K562 (cell line): Measurements from ENCODE around the gene DNAH1. TPM values are rescaled to one million over a fixed set of nuclear protein-coding genes. Genes with fewer than 3 reads are reported as not detected.

Source experiments
- ATAC-seq: fragments of 200-7000 bp; cut with Tn5 transposase; 3 replicates; pipeline ENCODE4 v1.9.1; 2020; ENCODE audit warnings: moderate library complexity
- BruUV-seq: library from RNA; stranded (reverse); fragments of 400-500 nt; replicated peaks from 2 replicates; lab custom pipeline; 2021; lab: Mats Ljungman, UMichigan
- CTCF ChIA-PET: fragments of 300-600 bp; formaldehyde crosslinking; extraction: SDS; loops from one replicate; lab custom pipeline; 2021; ENCODE audit warnings: low intra/inter-chr PET ratio; lab: Yijun Ruan, JAX
- POLR2A ChIA-PET: fragments of 300-600, 350-650 bp; sonication (Branson Sonifier 250); formaldehyde crosslinking; extraction: SDS; loops from one replicate; lab custom pipeline; 2021; ENCODE audit warnings: antibody characterized with exemption, inconsistent platforms; lab: Yijun Ruan, JAX
- DNase-seq, 4 experiments: peaks; one replicate each; pipeline versions ENCODE4 v3.0.0 to v3.0.0-alpha.2; 2011 to 2018; ENCODE audit warnings: low spot score in 3 of 4, mixed read lengths in 3 of 4; ENCODE audit errors: extremely low read depth in 1 of 4
- FAIRE-seq: peaks from 2 replicates; lab custom pipeline; 2011; peaks lifted over from hg19 to GRCh38; lab: Jason Lieb, UNC
- H2AFZ ChIP-seq: 2 replicates; pipeline ENCODE4 v1.6.0; 2011; ENCODE audit warnings: low read depth, low read length, control low read depth, inconsistent platforms
- H3K27ac ChIP-seq: fragments of 200-600 bp; 3 replicates; pipeline ENCODE4 v1.8.0; 2011; ENCODE audit warnings: low read depth, mild to moderate bottlenecking, control low read depth, inconsistent platforms, low read length, moderate library complexity, mixed read lengths; ENCODE audit errors: extremely low read depth
- H3K27me3 ChIP-seq, 2 experiments: fragments of 300-600 bp in 1 of 2; 2 replicates in 1 of 2; 3 replicates in 1 of 2; pipeline versions ENCODE4 v1.6.0 to v1.8.0; 2011; ENCODE audit warnings: inconsistent platforms in 2 of 2, low read length in 2 of 2, mild to moderate bottlenecking in 1 of 2, mixed read lengths in 1 of 2, moderate library complexity in 1 of 2; ENCODE audit not compliant: control insufficient read depth in 2 of 2, insufficient read depth in 2 of 2
- H3K36me3 ChIP-seq: fragments of 300-600 bp; 3 replicates; pipeline ENCODE4 v1.8.0; 2011; ENCODE audit warnings: mild to moderate bottlenecking, low read length, inconsistent platforms; ENCODE audit not compliant: control insufficient read depth, insufficient read depth
- H3K4me1 ChIP-seq, 2 experiments: fragments of 200-600 bp in 1 of 2; replicated peaks in 1 of 2; 2 replicates in 1 of 2; 3 replicates in 1 of 2; pipeline versions ENCODE4 v1.5.1 to v1.8.0; 2011; ENCODE audit warnings: inconsistent platforms in 2 of 2, low read length in 2 of 2, mild to moderate bottlenecking in 1 of 2, mixed read lengths in 1 of 2, moderate library complexity in 1 of 2; ENCODE audit not compliant: control insufficient read depth in 2 of 2, insufficient read depth in 2 of 2
- H3K4me2 ChIP-seq: 2 replicates; pipeline ENCODE4 v1.6.1; 2011; ENCODE audit warnings: low read length, control low read depth, inconsistent platforms, mixed read lengths; ENCODE audit not compliant: insufficient read depth
- H3K4me3 ChIP-seq: fragments of 200-600 bp; sonication (generic), shearing (Covaris generic); 2 replicates; pipeline ENCODE4 v1.5.1; 2016; ENCODE audit warnings: control low read depth, inconsistent platforms
- H3K79me2 ChIP-seq: fragments of 200-600 bp; 3 replicates; pipeline ENCODE4 v1.8.0; 2011; ENCODE audit warnings: low read length, inconsistent platforms; ENCODE audit not compliant: control insufficient read depth, insufficient read depth
- H3K9ac ChIP-seq, 2 experiments: 2 replicates each; pipeline versions ENCODE4 v1.6.0 to v1.6.1; 2011; ENCODE audit warnings: low read depth in 2 of 2, low read length in 2 of 2, control low read depth in 1 of 2, inconsistent platforms in 1 of 2, mild to moderate bottlenecking in 1 of 2, mixed read lengths in 1 of 2; ENCODE audit not compliant: insufficient read depth in 1 of 2
- H3K9me1 ChIP-seq: one replicate; pipeline ENCODE4 v1.6.0; 2011; ENCODE audit warnings: inconsistent platforms, mild to moderate bottlenecking, low read length, moderate library complexity; ENCODE audit not compliant: control insufficient read depth, insufficient read depth
- H3K9me3 ChIP-seq: replicated peaks from 2 replicates; pipeline ENCODE4 v1.5.1; 2011; ENCODE audit warnings: low read depth, low read length, inconsistent platforms; ENCODE audit not compliant: control insufficient read depth, insufficient read depth
- H4K20me1 ChIP-seq: replicated peaks from 2 replicates; pipeline ENCODE4 v1.6.1; 2011; ENCODE audit warnings: low read length, inconsistent platforms, mixed read lengths; ENCODE audit not compliant: control insufficient read depth, insufficient read depth
- ERF ChIP-seq: fragments of 450-650 bp; formaldehyde crosslinking; IDR thresholded peaks from 2 replicates; pipeline ENCODE4 v1.4.0; 2020; ENCODE audit warnings: mild to moderate bottlenecking, mixed read lengths
- FOXJ2 ChIP-seq: fragments of 200-800 bp; sonication (Bioruptor generic); IDR thresholded peaks from 2 replicates; pipeline ENCODE4 v1.6.1; 2016; ENCODE audit warnings: missing genetic modification characterization, missing compliant biosample characterization
- KLF16 ChIP-seq: IDR thresholded peaks from 2 replicates; pipeline ENCODE4 v1.6.1; 2016; ENCODE audit warnings: antibody characterized with exemption
- MECOM ChIP-seq: fragments of 250-450 bp; sonication (Bioruptor Pico); IDR thresholded peaks from 2 replicates; pipeline ENCODE4 v1.8.0; 2022; ENCODE audit warnings: inconsistent platforms
- NCOA1 ChIP-seq: fragments of 450-650 bp; IDR thresholded peaks from 2 replicates; pipeline ENCODE4 v1.6.1; 2016; ENCODE audit warnings: low read depth
- SMAD2 ChIP-seq: fragments of 150-350 bp; IDR thresholded peaks from 2 replicates; pipeline ENCODE4 v1.6.1; 2014; ENCODE audit warnings: low read depth, mild to moderate bottlenecking, low read length
- TBL1XR1 ChIP-seq, 2 experiments: IDR thresholded peaks; 2 replicates each; pipeline ENCODE4 v1.6.1; 2012; ENCODE audit warnings: improper control_type of control experiment in 2 of 2, low read length in 2 of 2, mild to moderate bottlenecking in 1 of 2
- ZBTB43 ChIP-seq: sonication (generic); formaldehyde crosslinking; IDR thresholded peaks from 2 replicates; pipeline ENCODE4 v1.8.0; 2023; ENCODE audit warnings: mild to moderate bottlenecking, missing genetic modification reagents
- ZKSCAN3 ChIP-seq: fragments of 250-450 bp; sonication (Bioruptor Pico); IDR thresholded peaks from 2 replicates; pipeline ENCODE4 v1.4.0; 2020
- ZNF175 ChIP-seq: fragments of 200-800 bp; sonication (Bioruptor generic); IDR thresholded peaks from 2 replicates; pipeline ENCODE4 v1.6.1; 2016; ENCODE audit warnings: low read depth, mild to moderate bottlenecking, missing genetic modification characterization, missing compliant biosample characterization
- ZNF830 ChIP-seq: fragments of 250-450 bp; sonication (Bioruptor Pico); IDR thresholded peaks from 2 replicates; pipeline ENCODE4 v1.5.0; 2021; ENCODE audit warnings: mild to moderate bottlenecking
- WGBS: fragments of 100-300 bp; shearing (Covaris generic); methylation state at CpG from one replicate; pipeline ENCODE4 v1.1.6; 2016; ENCODE audit warnings: low coverage, mixed read lengths; ENCODE audit not compliant: insufficient coverage; ENCODE audit errors: missing lambda C conversion rate; 5-methylcytosine and 5-hydroxymethylcytosine counted together
- in situ Hi-C: fragments of 300-500 bp; cut with MboI; formaldehyde crosslinking; loops from 4 replicates; pipeline ENCODE4 v1.15.0; 2018; ENCODE audit warnings: inconsistent platforms, mixed read lengths
- intact Hi-C: fragments of 100-400 bp; cut with micrococcal nuclease; formaldehyde crosslinking; loops from 2 replicates; pipeline ENCODE4 v1.14.2; 2022
- polyA plus RNA-seq, 8 experiments: library from polyadenylated mRNA; depleted of rRNA in 4 of 8; stranded (reverse) in 5 of 8; unstranded in 3 of 8; fragments of >200 nt; fragmentation: Nextera tagmentation in 2 of 8; fragmentation: Illumina TruSeq in 1 of 8; extraction: Ambion mirVana in 2 of 8; extraction: Trizol in 1 of 8; gene quantifications; 2 replicates each; pipeline versions ENCODE4 v1.2.1 to v1.2.3, GENCODE V29; 2011 to 2014; ENCODE audit warnings: inconsistent platforms in 1 of 8, missing spikeins in 1 of 8
- total RNA-seq, 7 experiments: library from RNA; depleted of rRNA in 6 of 7; stranded (reverse); fragments of >200 nt in 6 of 7; fragmentation: Illumina TruSeq in 2 of 7; extraction: Trizol in 2 of 7; gene quantifications; 2 replicates each; pipeline versions ENCODE4 v1.2.1 to v1.2.3, GENCODE V29; 2011 to 2021; ENCODE audit warnings: low replicate concordance in 1 of 7

The DNAH1 gene
- total and polyA plus RNA-seq, 9 of the 15 experiments (the other 6 are each of a cell fraction or from before 2014, with no cell fraction given), result 0.04 to 0.84 (median 0.50) TPM

GRCh38 chr3:52395503-52395865, 79.4 kb downstream of the DNAH1 start:
- no peak overlapping the region for H3K27ac ChIP-seq
- no peaks in the 10 kb centered on the region for H4K20me1 ChIP-seq
- no peak overlapping the region for H2AFZ ChIP-seq
- TF ChIP-seq ZNF175 (no peak), KLF16 (no peak), SMAD2 (no peak), NCOA1 (no peak), TBL1XR1 (IDR thresholded peaks at IDR 0.05; ENCODE audit: low read length in 2 of 2) (no peak), MECOM (no peak), ZNF830 (no peak), ZBTB43 (no peak), FOXJ2 (tag) (no peak), ZKSCAN3 (no peak), ERF (CRISPR knock-in tag) (no peak)
- DNase-seq (no peak), ATAC-seq (no peak), FAIRE-seq (no peak)
- H3K4me2 ChIP-seq, result no peak overlapping the region
- H3K79me2 ChIP-seq, result no peaks in the 10 kb centered on the region
- H3K27me3 ChIP-seq, result peaks cover 0 to 7% of the 10 kb centered on the region in 2 experiments; a peak in 2 of 5 replicates
- no peak overlapping the region for H3K4me3 ChIP-seq
- in situ Hi-C loops, result loop anchor here (25.0 kb wide), 1 partner anchor 383 kb away; no protein-coding TSS in a partner anchor
- H3K36me3 ChIP-seq, result no peaks in the 10 kb centered on the region
- WGBS, result 14% methylated on average over 8 of the region's 8 CpGs
- BruUV-seq, result no TSS peak
- peaks cover 3% of the 10 kb centered on the region for H3K9me1 ChIP-seq
- no peaks in the 10 kb centered on the region for H3K9me3 ChIP-seq
- H3K4me1 ChIP-seq, result peaks cover 3 to 9% of the 10 kb centered on the region in 2 experiments; a peak in 3 of 5 replicates
- ChIA-PET POLR2A (interaction anchor here (1.0 kb wide), 1 partner anchor 8 kb away, joined by 3 read pairs; no protein-coding TSS in a partner anchor), CTCF (no interaction called here)
- H3K9ac ChIP-seq, result no peak overlapping the region
- intact Hi-C loops, result no loop called here
